ENCODE results near the gene KRTAP9-9. TPM values are rescaled to one million over a fixed set of nuclear protein-coding genes. Genes with fewer than 3 reads are reported as not detected.
"Not testable (repeated sequence)": the region's sequence is repeated elsewhere in the genome, so short reads cannot be mapped to it uniquely, and the experiment has no call there.

KRTAP9-9 gene
- total RNA-seq, 1 donor from 2014 or later = not detected

GRCh38 chr17:41230094-41230493 lies 25.1 kb upstream of the KRTAP9-9 start:
- no peak overlapping the region for H3K27ac Mint-ChIP-seq
- peaks cover 6% of the 10 kb centered on the region for H3K9me3 Mint-ChIP-seq
- no peaks in the 10 kb centered on the region for H3K36me3 Mint-ChIP-seq

DNA sequence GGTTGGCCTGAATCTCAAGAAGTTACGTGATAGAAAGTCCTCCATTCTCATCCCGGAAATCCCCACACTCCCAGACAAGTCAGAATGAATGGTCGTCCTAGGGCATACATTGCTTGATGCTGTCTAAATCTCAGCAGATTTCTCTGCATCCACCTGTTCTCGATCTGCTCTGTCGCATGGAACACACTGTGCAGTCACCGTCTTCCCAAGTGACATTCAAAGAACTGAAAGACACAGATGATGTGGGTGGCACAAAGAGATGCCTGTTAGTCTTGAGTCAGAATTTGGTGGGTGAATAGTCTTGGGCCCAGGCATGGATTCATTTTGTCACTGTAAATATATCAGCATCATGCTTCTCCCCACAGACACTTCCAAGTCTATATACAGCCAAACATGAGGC lies 23.5 kb upstream of the KRTAP9-9 start:
- Mint-ChIP-seq H3K27ac (no peak overlapping the region), H3K4me1 (peaks cover 9% of the 10 kb centered on the region), H3K4me3 (no peak overlapping the region), H3K36me3 (no peaks in the 10 kb centered on the region), H3K27me3 (ENCODE audit: low read depth) (peaks cover 23% of the 10 kb centered on the region), H3K9me3 (peaks cover 6% of the 10 kb centered on the region)
- no peak for TF ChIP-seq CTCF (IDR thresholded peaks at IDR 0.05; ENCODE audit: unreplicated experiment)
- no peak for DNase-seq (ENCODE audit: low spot score in 2 of 2, unreplicated experiment in 2 of 2)

More at GRCh38 chr17:41230094-41230493, 25.1 kb upstream of the KRTAP9-9 start:
- H3K4me1 Mint-ChIP-seq = peaks cover 7% of the 10 kb centered on the region
- no peak overlapping the region for H3K4me3 Mint-ChIP-seq
- DNase-seq (ENCODE audit: low spot score in 2 of 2, unreplicated experiment in 2 of 2) = no peak
- H3K27me3 Mint-ChIP-seq (ENCODE audit: low read depth) = peaks cover 22% of the 10 kb centered on the region
- no peak for TF ChIP-seq CTCF (IDR thresholded peaks at IDR 0.05; ENCODE audit: unreplicated experiment)

DNA sequence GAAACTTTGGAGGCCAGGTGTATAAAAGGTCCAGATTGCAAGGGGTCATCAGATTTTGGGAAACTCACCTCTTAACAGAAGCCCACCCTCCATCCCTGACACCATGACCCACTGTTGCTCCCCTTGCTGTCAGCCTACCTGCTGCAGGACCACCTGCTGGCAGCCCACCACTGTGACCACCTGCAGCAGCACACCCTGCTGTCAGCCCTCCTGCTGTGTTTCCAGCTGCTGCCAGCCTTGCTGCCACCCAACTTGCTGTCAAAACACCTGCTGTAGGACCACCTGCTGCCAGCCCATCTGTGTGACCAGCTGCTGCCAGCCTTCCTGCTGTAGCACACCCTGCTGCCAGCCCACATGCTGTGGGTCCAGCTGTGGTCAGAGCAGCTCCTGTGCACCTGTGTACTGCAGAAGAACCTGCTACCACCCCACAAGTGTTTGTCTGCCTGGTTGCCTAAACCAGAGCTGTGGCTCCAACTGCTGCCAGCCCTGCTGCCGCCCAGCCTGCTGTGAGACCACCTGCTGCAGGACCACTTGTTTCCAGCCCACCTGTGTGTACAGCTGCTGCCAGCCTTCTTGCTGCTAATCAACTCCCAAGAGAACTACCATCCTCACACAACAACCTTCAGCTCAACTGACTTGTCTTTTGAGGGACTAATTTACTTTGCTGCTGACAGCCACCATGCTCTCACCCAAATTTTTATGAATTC lies 22.6 kb upstream of the KRTAP9-9 start, which contains the start of gene KRTAP9-3:
Gene KRTAP9-3, plus strand, starts transcription at position 51 of the 707 bp plus-strand sequence. Its CDS starts 53 bp downstream, at position 104.
- DNase-seq (ENCODE audit: low spot score in 2 of 2, unreplicated experiment in 2 of 2); H3K36me3 Mint-ChIP-seq; H3K9me3 Mint-ChIP-seq; H3K4me3 Mint-ChIP-seq; H3K27ac Mint-ChIP-seq; H3K4me1 Mint-ChIP-seq: not testable (repeated sequence)
- peaks cover 23% of the 10 kb centered on the region for H3K27me3 Mint-ChIP-seq (ENCODE audit: low read depth)

GRCh38 chr17:41237116-41237515 lies 18.1 kb upstream of the KRTAP9-9 start:
- not testable (repeated sequence) for H3K36me3 Mint-ChIP-seq; DNase-seq (ENCODE audit: low spot score in 2 of 2, unreplicated experiment in 2 of 2); H3K27ac Mint-ChIP-seq; H3K4me1 Mint-ChIP-seq; H3K4me3 Mint-ChIP-seq
- peaks cover 25% of the 10 kb centered on the region for H3K27me3 Mint-ChIP-seq (ENCODE audit: low read depth)
- H3K9me3 Mint-ChIP-seq = peaks cover 14% of the 10 kb centered on the region

DNA sequence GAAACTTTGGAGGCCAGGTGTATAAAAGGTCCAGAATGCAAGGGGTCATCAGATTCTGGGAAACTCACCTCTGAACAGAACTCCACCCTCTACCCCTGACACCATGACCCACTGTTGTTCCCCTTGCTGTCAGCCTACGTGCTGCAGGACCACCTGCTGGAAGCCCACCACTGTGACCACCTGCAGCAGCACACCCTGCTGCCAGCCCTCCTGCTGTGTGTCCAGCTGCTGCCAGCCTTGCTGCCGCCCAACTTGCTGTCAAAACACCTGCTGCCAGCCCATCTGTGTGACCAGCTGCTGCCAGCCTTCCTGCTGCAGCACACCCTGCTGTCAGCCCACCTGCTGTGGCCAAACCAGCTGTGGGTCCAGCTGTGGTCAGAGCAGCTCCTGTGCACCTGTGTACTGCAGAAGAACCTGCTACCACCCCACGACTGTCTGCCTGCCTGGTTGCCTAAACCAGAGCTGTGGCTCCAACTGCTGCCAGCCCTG lies 17.2 kb upstream of the KRTAP9-9 start, which contains the start of gene KRTAP9-8:
Gene KRTAP9-8, plus strand, starts transcription at position 51 of the 489 bp plus-strand sequence. Its CDS starts 53 bp downstream, at position 104.
- peaks cover 24% of the 10 kb centered on the region for H3K27me3 Mint-ChIP-seq (ENCODE audit: low read depth)
- not testable (repeated sequence) for H3K4me3 Mint-ChIP-seq; H3K4me1 Mint-ChIP-seq; H3K27ac Mint-ChIP-seq; DNase-seq (ENCODE audit: low spot score in 2 of 2, unreplicated experiment in 2 of 2); H3K36me3 Mint-ChIP-seq
- H3K9me3 Mint-ChIP-seq = peaks cover 23% of the 10 kb centered on the region

DNA sequence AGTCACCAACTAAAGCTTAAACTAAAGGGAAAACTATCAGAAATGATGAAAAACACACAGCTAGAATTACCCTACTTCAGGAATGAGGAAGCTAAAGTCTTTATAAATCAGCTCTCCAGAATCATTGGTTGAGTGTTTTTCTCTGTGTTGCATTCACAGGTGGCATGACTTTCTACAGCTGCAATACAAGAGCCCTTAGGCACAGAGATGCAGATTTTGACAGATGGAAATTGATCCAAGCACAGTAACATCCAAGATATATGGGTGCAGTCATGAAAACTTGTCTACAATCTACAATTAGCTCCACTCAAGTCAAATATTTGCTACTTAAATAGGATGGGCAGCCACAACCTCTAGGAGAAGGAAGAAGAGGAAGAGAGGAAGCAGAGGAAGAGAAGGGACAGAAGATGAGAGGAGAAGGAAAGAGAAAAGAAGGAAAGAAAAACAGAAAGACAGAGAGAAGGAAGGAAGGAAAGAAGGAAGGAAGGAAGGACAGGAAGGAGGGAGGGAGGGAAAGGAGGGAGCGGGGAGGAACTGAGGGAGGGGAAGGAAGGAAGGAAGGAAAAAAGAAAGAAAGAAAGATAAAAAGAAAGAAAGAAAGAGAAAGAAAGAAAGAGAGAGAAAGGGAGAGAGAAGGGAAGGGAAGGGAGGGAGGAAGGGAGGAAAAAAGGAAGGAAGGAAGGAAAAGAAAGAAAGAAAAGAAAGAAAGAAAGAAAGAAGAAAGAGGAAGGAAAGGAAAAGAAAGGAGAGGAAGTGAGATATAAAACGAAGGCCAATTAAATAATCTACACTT lies 8.0 kb upstream of the KRTAP9-9 start:
- H3K27ac Mint-ChIP-seq = peak overlapping the region; percentile 47
- not testable (repeated sequence) for H3K4me3 Mint-ChIP-seq; DNase-seq (ENCODE audit: low spot score in 2 of 2, unreplicated experiment in 2 of 2); H3K4me1 Mint-ChIP-seq; H3K36me3 Mint-ChIP-seq
- H3K27me3 Mint-ChIP-seq (ENCODE audit: low read depth) = peaks cover 36% of the 10 kb centered on the region
- H3K9me3 Mint-ChIP-seq = peaks cover 16% of the 10 kb centered on the region

- H3K27ac Mint-ChIP-seq; H3K9me3 Mint-ChIP-seq; H3K4me3 Mint-ChIP-seq; H3K36me3 Mint-ChIP-seq; DNase-seq (ENCODE audit: low spot score in 2 of 2, unreplicated experiment in 2 of 2): not testable (repeated sequence)
- Mint-ChIP-seq H3K4me1 (peaks cover 13% of the 10 kb centered on the region), H3K27me3 (ENCODE audit: low read depth) (peaks cover 48% of the 10 kb centered on the region)
Observed at GRCh38 chr17:41249637-41250240, 5.4 kb upstream of the KRTAP9-9 start, which contains the start of gene KRTAP9-4. Gene KRTAP9-4 (plus strand): TSS chr17:41249687. CDS start chr17:41249721, 34 bp downstream.
